OCI-LY7 (cell line): Measurements from ENCODE around the gene PDXK. TPM values are rescaled to one million over a fixed set of nuclear protein-coding genes. Genes with fewer than 3 reads are reported as not detected.

ENCODE experiments used
- BruUV-seq: library from RNA; stranded (reverse); fragments of 400-500 nt; replicated peaks from 2 replicates; lab custom pipeline; 2021; lab: Mats Ljungman, UMichigan
- CTCF ChIA-PET: fragments of 300-600 bp; sonication (Branson Sonifier 250); formaldehyde crosslinking; loops from one replicate; lab custom pipeline; 2022; ENCODE audit warnings: antibody characterized with exemption; ENCODE audit not compliant: unreplicated experiment; lab: Charles Lee
- POLR2A ChIA-PET: fragments of 300-600 bp; sonication (Branson Sonifier 250); formaldehyde crosslinking; loops from one replicate; lab custom pipeline; 2022; ENCODE audit warnings: antibody characterized with exemption; lab: Charles Lee
- DNase-seq: peaks from one replicate; pipeline ENCODE4 v3.0.0-alpha.2; 2015; ENCODE audit warnings: low spot score
- H2AFZ ChIP-seq: fragments of 200-600 bp; sonication (generic), shearing (Covaris generic); 2 replicates; pipeline ENCODE4 v1.6.1; 2014; ENCODE audit warnings: mild to moderate bottlenecking, antibody characterized with exemption, low read length, moderate library complexity
- H3K27ac ChIP-seq: fragments of 200-600 bp; sonication (generic); 2 replicates; pipeline ENCODE4 v1.5.1; 2014; ENCODE audit warnings: mixed run types, low read depth, mild to moderate bottlenecking, moderate library complexity, low read length, inconsistent platforms; ENCODE audit not compliant: poor library complexity, severe bottlenecking
- H3K36me3 ChIP-seq: fragments of 200-600 bp; sonication (generic); 2 replicates; pipeline ENCODE4 v1.6.1; 2014; ENCODE audit warnings: mild to moderate bottlenecking, antibody characterized with exemption, low read length, moderate library complexity, mixed read lengths; ENCODE audit not compliant: insufficient read depth
- H3K4me1 ChIP-seq: fragments of 200-600 bp; sonication (generic); 2 replicates; pipeline ENCODE4 v1.5.1; 2014; ENCODE audit warnings: mild to moderate bottlenecking, low read length; ENCODE audit not compliant: insufficient read depth, poor library complexity, severe bottlenecking
- H3K4me2 ChIP-seq: fragments of 200-600 bp; sonication (generic); 2 replicates; pipeline ENCODE4 v1.6.1; 2014; ENCODE audit warnings: mild to moderate bottlenecking, low read length
- H3K4me3 ChIP-seq: fragments of 200-600 bp; sonication (generic); 2 replicates; pipeline ENCODE4 v1.5.1; 2014; ENCODE audit warnings: mild to moderate bottlenecking, low read depth, low read length; ENCODE audit not compliant: poor library complexity, severe bottlenecking
- H3K79me2 ChIP-seq: fragments of 200-600 bp; sonication (generic); 2 replicates; pipeline ENCODE4 v1.6.1; 2016; ENCODE audit warnings: low read depth, mild to moderate bottlenecking, low read length, moderate library complexity, mixed read lengths; ENCODE audit not compliant: insufficient read depth
- H3K9me2 ChIP-seq: fragments of 200-600 bp; sonication (generic); 2 replicates; pipeline ENCODE4 v1.6.1; 2016; ENCODE audit warnings: mild to moderate bottlenecking, low read length, mixed read lengths; ENCODE audit not compliant: insufficient read depth
- H3K9me3 ChIP-seq: fragments of 200-600 bp; sonication (generic); 2 replicates; pipeline ENCODE4 v1.6.1; 2014; ENCODE audit warnings: mild to moderate bottlenecking, mixed run types, low read length, mixed read lengths
- H4K20me1 ChIP-seq: fragments of 200-600 bp; sonication (generic); 2 replicates; pipeline ENCODE4 v1.6.1; 2014; ENCODE audit warnings: mild to moderate bottlenecking, antibody characterized with exemption, low read length, moderate library complexity, mixed read lengths; ENCODE audit not compliant: insufficient read depth
- EZH2phosphoT487 ChIP-seq: fragments of 200-600 bp; sonication (generic); IDR thresholded peaks from 2 replicates; pipeline ENCODE4 v1.6.1; 2018; ENCODE audit warnings: low read depth, borderline replicate concordance, mild to moderate bottlenecking, mixed run types, antibody characterized with exemption, low read length, moderate library complexity, mixed read lengths
- intact Hi-C: fragments of 100-400 bp; cut with micrococcal nuclease; formaldehyde crosslinking; loops from one replicate; pipeline ENCODE4 v1.10.0; 2022; ENCODE audit not compliant: unreplicated experiment
- total RNA-seq, 2 experiments: library from RNA; depleted of rRNA in 1 of 2; stranded (reverse); fragments of >200 nt in 1 of 2; shearing (Covaris generic) in 1 of 2; gene quantifications; 2 replicates each; pipeline ENCODE4 v1.2.3, GENCODE V29; 2014 to 2022
- TF ChIP-seq, protein P1 (sequence below): fragments of 200-600 bp; sonication (generic); conservative IDR thresholded peaks from 2 replicates; pipeline ENCODE4 v1.5.1; 2014; ENCODE audit warnings: mild to moderate bottlenecking, antibody characterized with exemption, low read length, moderate library complexity, mixed read lengths

Gene PDXK
- total RNA-seq, 2 experiments from 2014 or later, result 32.8 to 67.0 TPM

DNA sequence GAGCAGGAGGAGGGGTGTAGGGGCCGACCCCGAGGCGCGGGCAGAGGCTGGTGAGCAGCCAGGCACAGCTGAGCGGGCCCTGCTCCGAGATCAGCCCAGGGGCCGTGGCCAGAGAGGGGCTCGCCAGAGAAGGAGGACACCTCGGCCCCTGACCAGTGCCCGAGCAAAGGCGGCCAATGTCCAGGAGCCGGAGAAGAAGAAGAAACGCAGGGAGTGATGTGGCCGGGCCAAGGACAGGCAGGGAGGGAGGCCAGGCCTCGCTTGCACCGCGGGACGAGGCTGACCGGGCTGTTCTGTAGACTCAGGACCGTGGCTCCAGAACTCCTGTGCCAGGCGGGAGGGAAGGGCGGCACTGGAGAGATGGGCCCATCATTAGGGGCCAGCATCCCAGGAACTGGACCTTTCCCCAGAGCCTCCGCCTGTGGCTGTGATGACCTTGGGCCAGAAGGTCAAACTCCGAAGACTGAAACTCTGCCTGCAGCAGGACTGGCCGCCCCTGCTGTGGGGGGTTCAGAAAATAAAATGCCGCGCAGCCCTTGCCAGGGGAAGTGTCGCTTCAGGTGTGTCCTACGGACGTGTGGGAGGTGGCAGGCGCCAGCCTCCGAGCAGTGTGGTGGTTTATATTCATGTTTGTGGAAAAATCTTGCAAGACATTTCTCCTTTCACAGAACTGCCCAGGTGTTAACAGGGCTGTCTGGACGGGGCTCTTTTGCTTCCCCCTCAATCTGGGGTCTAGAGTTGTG is 84.8 kb downstream of the PDXK start:
- peaks cover 75% of the 10 kb centered on the region for H3K36me3 ChIP-seq
- H3K4me2 ChIP-seq, result no peak overlapping the region
- peak overlapping the region; percentile 96 for H3K27ac ChIP-seq
- no peaks in the 10 kb centered on the region for H3K9me3 ChIP-seq
- DNase-seq, result no peak
- H2AFZ ChIP-seq, result no peak overlapping the region
- no peak overlapping the region for H3K4me3 ChIP-seq
- CTCF ChIA-PET, result no interaction called here
- POLR2A ChIA-PET, result interaction anchor here (0.7 to 1.2 kb wide), 2 partner anchors 11 to 96 kb away, joined by 3 to 4 read pairs; no protein-coding TSS in a partner anchor
- H4K20me1 ChIP-seq, result no peaks in the 10 kb centered on the region
- intact Hi-C loops, result no loop called here
- TF ChIP-seq, protein P1, sequence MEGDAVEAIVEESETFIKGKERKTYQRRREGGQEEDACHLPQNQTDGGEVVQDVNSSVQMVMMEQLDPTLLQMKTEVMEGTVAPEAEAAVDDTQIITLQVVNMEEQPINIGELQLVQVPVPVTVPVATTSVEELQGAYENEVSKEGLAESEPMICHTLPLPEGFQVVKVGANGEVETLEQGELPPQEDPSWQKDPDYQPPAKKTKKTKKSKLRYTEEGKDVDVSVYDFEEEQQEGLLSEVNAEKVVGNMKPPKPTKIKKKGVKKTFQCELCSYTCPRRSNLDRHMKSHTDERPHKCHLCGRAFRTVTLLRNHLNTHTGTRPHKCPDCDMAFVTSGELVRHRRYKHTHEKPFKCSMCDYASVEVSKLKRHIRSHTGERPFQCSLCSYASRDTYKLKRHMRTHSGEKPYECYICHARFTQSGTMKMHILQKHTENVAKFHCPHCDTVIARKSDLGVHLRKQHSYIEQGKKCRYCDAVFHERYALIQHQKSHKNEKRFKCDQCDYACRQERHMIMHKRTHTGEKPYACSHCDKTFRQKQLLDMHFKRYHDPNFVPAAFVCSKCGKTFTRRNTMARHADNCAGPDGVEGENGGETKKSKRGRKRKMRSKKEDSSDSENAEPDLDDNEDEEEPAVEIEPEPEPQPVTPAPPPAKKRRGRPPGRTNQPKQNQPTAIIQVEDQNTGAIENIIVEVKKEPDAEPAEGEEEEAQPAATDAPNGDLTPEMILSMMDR, result no peak
- no peak for TF ChIP-seq EZH2phosphoT487
- no peaks in the 10 kb centered on the region for H3K9me2 ChIP-seq
- H3K4me1 ChIP-seq, result peaks cover 48% of the 10 kb centered on the region
- 0 out of 2 replicates have a peak, but pooled peaks cover 4% of the 10 kb centered on the region for H3K79me2 ChIP-seq
- BruUV-seq, result no TSS peak

DNA sequence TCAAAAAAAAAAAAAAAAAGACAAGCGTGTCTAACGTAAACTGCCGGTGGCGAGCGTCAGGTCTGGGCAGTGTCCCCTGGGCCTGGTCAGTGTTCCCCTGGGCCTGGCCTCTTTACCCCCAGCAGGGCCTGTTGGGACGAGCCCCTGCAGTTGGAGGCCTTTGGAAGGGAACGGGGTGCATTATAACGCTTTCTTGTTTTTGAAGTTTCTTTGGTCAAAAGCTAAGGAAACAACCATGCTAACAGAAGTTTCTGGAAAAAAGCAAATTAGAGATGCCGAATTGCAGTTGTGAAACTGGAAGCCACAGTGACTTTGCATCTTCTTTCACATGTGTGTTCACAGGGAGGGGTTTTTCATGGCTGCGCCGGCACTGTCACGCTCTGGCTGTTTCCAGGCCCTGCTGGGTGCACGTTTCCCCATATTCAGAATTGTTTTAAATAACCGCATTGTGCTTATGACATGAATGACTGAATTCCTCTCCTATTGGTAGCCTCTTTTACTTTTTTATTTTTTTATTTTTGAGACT is 86.4 kb downstream of the PDXK start:
- H4K20me1 ChIP-seq, result no peaks in the 10 kb centered on the region
- POLR2A ChIA-PET, result interaction anchor here (0.6 to 1.2 kb wide), 4 partner anchors 12 to 499 kb away, joined by 3 to 4 read pairs (median 3); no protein-coding TSS in a partner anchor
- peak overlapping the region; percentile 59 for H3K4me2 ChIP-seq
- H3K79me2 ChIP-seq, result 0 out of 2 replicates have a peak, but pooled peaks cover 4% of the 10 kb centered on the region
- peaks cover 56% of the 10 kb centered on the region for H3K4me1 ChIP-seq
- H3K9me3 ChIP-seq, result no peaks in the 10 kb centered on the region
- intact Hi-C loops, result loop anchor here (1.0 kb wide), 1 partner anchor 16 kb away; the partner anchor contains the start of gene RRP1
- BruUV-seq, result no TSS peak
- H3K4me3 ChIP-seq, result peak overlapping the region; percentile 20
- CTCF ChIA-PET, result no interaction called here
- no peaks in the 10 kb centered on the region for H3K9me2 ChIP-seq
- peak; percentile 96 for DNase-seq
- TF ChIP-seq EZH2phosphoT487, result no peak
- TF ChIP-seq, protein P1, result no peak
- H3K36me3 ChIP-seq, result peaks cover 59% of the 10 kb centered on the region
- no peak overlapping the region for H2AFZ ChIP-seq
- H3K27ac ChIP-seq, result peak overlapping the region; percentile 96
